ENCODE data around the gene TAC4. TPM values are rescaled to one million over a fixed set of nuclear protein-coding genes. Genes with fewer than 3 reads are reported as not detected.
A peak's percentile ranks its signal among the peaks of the same experiment; 100 is the strongest.

The TAC4 gene
- total RNA-seq, 2 experiments from 2014 or later, result not detected

DNA sequence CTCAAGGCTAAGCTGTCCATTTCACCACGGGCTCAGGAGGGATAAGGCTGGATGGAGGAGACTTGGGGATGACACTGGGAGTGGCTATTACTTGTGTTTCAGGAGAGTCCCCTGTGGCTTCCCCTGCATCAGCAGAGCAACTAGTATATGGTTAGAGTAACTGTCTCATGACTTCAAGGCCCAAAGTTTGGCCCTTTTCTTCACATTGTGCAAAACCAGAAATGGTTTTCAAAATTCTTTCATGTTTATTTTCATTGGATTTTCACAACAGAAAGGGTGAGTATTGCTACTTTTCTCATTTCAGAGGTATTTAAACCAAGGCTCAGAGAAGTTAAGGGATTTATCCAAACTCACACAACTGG is 18.1 kb upstream of the TAC4 start:
- DNase-seq (no peak), ATAC-seq (ENCODE audit: low read depth) (no peak)
- Mint-ChIP-seq H3K27me3 (no peaks in the 10 kb centered on the region), H3K4me3 (no peak overlapping the region), H3K27ac (no peak overlapping the region), H3K4me1 (no peaks in the 10 kb centered on the region), H3K36me3 (no peaks in the 10 kb centered on the region), H3K9me3 (no peaks in the 10 kb centered on the region)
- POLR2A ChIA-PET, result no interaction called here

DNA sequence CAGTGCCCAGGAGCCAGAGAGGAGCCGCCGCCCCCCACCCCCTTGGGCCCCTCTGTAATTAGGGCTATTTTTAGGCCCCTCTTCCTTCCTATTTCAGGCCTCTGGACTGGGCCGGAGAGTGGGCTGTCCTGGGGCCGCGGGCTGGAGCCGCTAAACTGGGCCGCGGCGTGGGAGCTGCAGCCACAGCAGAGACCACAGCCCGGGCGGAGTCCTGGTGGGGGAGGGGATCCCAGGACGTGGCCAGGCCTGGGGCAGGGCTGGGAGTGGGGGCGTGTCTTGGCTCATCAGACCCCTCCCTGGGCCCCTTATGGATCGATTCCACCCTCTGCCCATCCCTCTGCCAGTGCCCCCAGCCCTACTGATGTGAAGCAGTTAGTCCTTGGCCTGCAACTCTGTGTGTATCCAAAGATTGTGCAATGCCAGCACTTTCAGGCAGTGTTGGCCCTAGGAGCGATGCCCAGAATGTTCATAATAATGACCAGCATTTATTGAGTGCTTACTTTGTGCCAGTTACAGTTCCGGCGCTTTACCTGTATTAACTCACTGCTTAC is 15.0 kb upstream of the TAC4 start:
- POLR2A ChIA-PET, result no interaction called here
- Mint-ChIP-seq H3K36me3 (no peaks in the 10 kb centered on the region), H3K9me3 (no peaks in the 10 kb centered on the region), H3K27me3 (peaks cover 6% of the 10 kb centered on the region), H3K27ac (no peak overlapping the region), H3K4me3 (no peak overlapping the region), H3K4me1 (no peaks in the 10 kb centered on the region)
- DNase-seq (no peak), ATAC-seq (ENCODE audit: low read depth) (no peak)

DNA sequence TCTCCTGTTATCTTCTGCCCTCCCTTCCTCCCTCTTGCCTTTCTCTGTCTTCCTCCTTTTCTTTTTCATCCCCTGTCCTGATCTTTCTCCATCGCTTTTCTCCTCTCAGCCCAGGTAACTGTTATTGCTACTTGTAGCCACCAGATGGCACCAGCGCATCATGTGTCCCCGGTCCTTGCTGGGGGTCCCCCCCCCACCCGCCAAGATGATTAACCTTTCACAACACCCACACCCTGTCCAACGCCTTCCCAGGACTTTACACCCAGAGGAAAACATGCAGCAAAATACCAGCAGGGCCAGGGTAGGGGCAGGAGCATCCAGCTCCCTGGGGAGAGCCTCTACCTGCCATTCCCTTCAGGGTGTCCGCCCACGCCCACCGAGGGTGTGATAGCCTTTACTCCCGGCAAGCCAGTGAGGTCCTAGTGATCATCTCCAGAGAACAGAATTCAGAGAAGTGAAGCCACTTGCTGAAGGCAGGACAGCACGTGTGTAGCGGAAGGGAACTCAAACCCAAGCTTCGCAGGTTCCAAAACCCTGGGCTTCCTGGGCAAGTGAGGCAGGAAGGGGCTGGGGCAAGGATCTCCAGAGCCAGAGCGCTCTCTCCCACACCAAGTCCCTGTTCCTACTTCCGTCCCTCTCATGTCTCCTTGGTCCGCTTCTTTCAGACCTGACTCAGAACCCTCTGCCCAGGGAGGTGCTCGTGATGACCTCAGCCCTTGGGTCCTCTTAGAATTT is 13.4 kb upstream of the TAC4 start:
- Mint-ChIP-seq H3K27me3 (peaks cover 6% of the 10 kb centered on the region), H3K9me3 (no peaks in the 10 kb centered on the region), H3K4me3 (no peak overlapping the region), H3K4me1 (no peaks in the 10 kb centered on the region), H3K27ac (no peak overlapping the region), H3K36me3 (no peaks in the 10 kb centered on the region)
- ATAC-seq (ENCODE audit: low read depth) (no peak), DNase-seq (peak; percentile 45)
- POLR2A ChIA-PET, result interaction anchor here (1.5 kb wide), 1 partner anchor 136 kb away, joined by 8 read pairs; no protein-coding TSS in a partner anchor

DNA sequence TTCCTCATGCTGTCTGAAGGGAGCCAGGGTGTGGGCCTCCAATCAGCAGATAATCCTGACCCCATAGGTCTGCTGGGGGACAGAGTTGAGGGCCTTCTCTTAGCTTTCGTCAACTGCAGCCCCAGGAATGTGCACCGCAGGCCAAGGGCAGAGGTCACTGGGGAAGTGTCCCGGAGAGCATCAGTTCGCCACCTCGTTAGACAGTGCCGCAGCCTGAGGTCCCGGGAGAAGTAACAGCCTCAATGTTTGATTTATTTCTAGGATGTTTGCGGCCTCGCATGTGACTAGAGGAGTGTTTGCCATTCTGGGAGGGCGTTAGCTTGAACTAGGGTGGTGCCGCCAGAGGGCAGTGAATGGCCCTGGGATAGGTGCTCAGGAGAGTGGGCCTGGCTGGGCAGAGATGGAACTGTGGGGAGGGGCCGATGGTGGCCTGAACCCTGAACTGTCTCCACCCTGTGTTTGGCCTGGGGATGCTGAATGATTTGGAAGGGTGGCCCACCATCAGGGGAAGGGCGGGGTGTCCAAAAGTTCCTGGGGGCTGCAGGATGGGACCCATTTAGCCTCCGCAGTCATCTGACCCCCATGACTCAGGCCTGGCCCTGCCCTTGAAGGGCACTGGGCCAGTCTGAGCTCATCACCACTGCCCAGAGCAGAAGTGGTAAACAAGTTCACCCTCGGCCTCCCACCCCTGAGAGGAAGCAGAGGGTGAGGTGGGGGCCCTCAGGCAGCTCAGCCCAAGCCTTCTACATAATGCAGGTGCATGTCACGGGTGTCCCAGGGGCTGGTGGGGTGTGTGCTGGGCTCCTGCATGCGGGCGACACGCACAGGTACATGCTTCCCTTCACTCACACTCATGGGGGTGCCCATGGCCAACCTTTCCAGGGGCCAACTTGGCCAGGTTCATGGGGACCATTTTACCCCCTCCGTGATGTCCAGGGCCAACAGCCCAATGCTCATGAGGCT is 12.4 kb upstream of the TAC4 start:
- POLR2A ChIA-PET, result no interaction called here
- Mint-ChIP-seq H3K4me1 (no peaks in the 10 kb centered on the region), H3K27me3 (peaks cover 6% of the 10 kb centered on the region), H3K36me3 (no peaks in the 10 kb centered on the region), H3K9me3 (no peaks in the 10 kb centered on the region), H3K4me3 (no peak overlapping the region), H3K27ac (no peak overlapping the region)
- DNase-seq (no peak), ATAC-seq (ENCODE audit: low read depth) (no peak)

DNA sequence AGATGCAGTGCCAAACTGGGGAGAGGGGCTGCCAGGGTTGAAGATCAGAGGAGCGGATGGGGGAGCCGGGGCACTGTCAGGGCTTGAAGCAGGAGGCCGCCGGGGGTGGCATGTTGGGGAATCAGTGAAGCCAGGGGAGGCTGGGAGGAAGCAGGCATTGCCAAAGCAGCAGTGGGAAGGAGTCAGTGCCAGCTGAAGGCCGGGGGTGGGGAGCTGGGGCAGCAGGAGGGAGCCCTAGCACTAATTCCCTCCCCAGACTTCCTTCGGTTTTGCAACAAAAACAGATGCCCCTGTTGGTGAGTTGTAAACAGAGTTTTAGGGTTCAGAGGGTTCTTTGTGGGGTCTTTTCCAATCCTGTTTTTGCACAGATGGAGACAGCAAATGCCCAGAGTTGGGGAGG is 10.9 kb upstream of the TAC4 start:
- Mint-ChIP-seq H3K4me3 (no peak overlapping the region), H3K27ac (no peak overlapping the region), H3K27me3 (peaks cover 9% of the 10 kb centered on the region)

DNA sequence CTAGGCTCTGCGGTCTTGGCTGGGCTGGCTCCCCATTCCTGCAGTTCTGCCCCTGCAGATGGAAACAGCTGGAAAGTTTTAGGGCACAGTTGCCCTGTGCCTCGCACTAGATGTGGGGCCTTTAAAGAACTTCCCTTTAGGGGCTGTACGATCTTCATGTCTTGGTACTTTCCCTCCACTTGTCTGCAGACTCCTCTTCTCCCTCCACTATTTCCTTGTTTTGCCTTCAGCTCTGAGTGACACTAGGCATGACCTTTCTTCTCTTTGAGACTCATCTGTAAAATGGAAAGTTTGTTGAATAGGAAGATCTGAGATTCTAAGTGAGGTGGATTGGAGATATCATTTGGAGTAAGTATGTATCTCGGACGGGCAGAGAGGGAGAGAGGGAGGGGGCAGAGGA is 6.3 kb upstream of the TAC4 start:
- H3K27ac Mint-ChIP-seq, result peak overlapping the region; percentile 57
- H3K9me3 Mint-ChIP-seq, result no peaks in the 10 kb centered on the region
- POLR2A ChIA-PET, result interaction anchor here (0.6 kb wide), 1 partner anchor 220 kb away, joined by 5 read pairs; no protein-coding TSS in a partner anchor
- no peak for DNase-seq
- H3K36me3 Mint-ChIP-seq, result no peaks in the 10 kb centered on the region
- peaks cover 12% of the 10 kb centered on the region for H3K27me3 Mint-ChIP-seq
- no peak for ATAC-seq (ENCODE audit: low read depth)
- peaks cover 18% of the 10 kb centered on the region for H3K4me1 Mint-ChIP-seq
- no peak overlapping the region for H3K4me3 Mint-ChIP-seq

More for the DNA sequence above, 10.9 kb upstream of the TAC4 start:
- no peak for ATAC-seq (ENCODE audit: low read depth)
- no peaks in the 10 kb centered on the region for H3K9me3 Mint-ChIP-seq
- DNase-seq, result no peak
- H3K36me3 Mint-ChIP-seq, result no peaks in the 10 kb centered on the region
- H3K4me1 Mint-ChIP-seq, result no peaks in the 10 kb centered on the region
- POLR2A ChIA-PET, result no interaction called here

DNA sequence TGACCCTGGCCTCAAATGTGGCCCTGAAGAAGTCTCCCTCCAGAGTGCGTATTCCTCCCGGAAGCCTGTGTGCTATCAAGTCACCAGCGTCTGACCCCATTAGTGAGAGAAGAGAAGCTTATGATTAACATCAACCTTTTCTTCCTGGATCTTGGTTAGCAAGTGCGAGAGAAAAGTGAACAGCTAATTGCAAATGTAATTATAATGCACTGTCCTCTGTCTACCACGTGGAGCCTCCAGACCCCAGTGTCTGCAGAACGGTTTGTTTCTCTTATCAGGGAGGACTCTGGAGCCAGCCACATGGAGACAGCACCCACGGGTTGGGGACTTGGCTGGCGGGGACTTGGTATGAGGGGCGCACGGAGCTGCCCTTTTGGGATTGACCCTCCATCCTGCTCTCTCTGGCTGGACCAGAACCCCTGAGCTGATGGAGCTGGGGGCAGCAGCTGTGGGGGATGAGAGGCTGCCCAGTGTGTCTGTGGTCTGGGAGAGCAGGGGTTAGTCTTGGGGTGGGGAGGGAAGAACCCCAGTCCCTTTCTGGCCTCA is 5.7 kb upstream of the TAC4 start:
- H3K9me3 Mint-ChIP-seq, result no peaks in the 10 kb centered on the region
- no peak overlapping the region for H3K4me3 Mint-ChIP-seq
- peaks cover 18% of the 10 kb centered on the region for H3K4me1 Mint-ChIP-seq
- POLR2A ChIA-PET, result interaction anchor here (0.6 kb wide), 1 partner anchor 220 kb away, joined by 5 read pairs; no protein-coding TSS in a partner anchor
- DNase-seq, result no peak
- H3K27me3 Mint-ChIP-seq, result peaks cover 7% of the 10 kb centered on the region
- no peak for ATAC-seq (ENCODE audit: low read depth)
- no peak overlapping the region for H3K27ac Mint-ChIP-seq
- no peaks in the 10 kb centered on the region for H3K36me3 Mint-ChIP-seq

DNA sequence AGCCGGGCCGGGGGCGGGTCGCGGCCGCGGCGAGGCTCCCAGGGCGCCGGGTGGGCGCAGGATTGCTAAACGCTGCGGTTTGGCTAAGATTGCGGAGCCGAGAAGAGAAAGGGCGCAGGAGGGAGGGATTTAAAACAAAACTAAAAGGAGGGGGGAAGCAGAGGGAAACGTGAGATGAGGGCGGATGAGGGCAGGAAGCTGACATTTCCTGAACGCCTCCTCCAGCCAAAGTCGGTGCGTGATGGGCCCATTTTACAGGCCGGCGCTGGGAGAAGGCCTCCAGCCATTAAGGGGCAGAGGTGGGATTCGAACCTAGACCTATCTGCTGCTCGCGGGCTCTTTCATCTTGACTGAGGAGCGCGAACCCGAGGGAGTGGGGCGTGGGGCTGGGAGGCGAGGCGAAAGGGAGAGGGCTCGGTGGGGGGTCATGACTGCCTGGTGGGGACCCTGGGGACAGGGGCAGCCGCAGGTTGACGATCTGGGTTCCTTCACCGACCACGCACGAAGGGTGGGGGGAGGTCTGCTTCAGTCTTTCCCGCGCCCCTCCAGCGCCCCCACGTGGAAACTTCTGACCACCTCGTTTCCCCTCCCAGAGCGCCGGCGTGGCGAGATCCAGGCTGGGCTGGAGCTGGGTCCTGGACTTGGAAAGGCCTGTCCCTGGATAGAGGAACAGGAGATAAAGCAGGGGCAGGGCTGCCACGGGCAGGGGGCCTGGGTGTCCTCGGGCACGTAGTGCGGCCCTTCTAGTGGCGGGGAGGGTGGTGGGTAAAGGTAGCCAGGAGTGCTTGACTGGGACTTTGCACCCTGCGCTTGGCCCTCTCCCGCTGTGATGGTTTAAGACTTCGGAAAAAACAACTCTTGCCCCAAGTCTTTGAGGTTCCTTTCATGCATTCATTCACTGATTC is 3.8 kb upstream of the TAC4 start:
- Mint-ChIP-seq H3K27ac (peak overlapping the region; percentile 90), H3K4me1 (peaks cover 18% of the 10 kb centered on the region), H3K36me3 (no peaks in the 10 kb centered on the region), H3K4me3 (peak overlapping the region; percentile 85), H3K27me3 (peaks cover 7% of the 10 kb centered on the region), H3K9me3 (no peaks in the 10 kb centered on the region)
- ATAC-seq (ENCODE audit: low read depth), result peak; percentile 61
- peak; percentile 76 for DNase-seq
- POLR2A ChIA-PET, result interaction anchor here (0.7 to 1.3 kb wide), 2 partner anchors 59 to 63 kb away, joined by 4 to 5 read pairs; partner anchors contain the start of gene KAT7

DNA sequence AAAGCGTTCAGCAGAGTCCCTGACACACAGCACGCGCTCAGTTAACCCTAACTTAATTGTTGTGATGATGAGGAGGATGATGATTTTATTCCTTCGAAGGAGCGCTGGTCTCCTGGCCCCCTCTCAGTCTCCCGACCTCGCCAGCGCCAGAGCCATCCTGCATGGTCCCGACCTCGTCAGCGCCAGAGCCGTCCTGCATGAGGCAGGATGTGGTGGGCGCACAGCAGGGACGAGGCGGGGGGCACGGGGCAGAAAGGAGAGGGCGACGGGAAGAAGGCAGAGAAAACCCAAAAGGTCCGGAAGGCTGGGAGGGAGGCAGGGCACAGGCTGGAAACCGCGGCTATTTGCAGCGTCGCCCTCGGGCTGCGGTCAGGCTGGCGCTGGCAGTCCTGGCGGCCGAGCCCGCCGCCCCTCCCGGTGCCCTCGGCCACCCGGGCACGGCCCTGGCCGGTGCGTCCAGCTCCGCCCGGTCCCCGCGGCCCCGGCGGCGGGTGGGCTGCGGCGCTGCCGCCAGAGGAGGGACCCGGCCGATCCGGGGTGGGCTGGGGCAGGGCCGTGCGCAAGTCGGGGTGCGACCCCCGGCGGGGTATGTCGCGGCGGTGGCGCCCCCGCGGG is 3.0 kb upstream of the TAC4 start:
- Mint-ChIP-seq H3K36me3 (no peaks in the 10 kb centered on the region), H3K4me1 (peaks cover 18% of the 10 kb centered on the region), H3K9me3 (no peaks in the 10 kb centered on the region), H3K4me3 (peak overlapping the region; percentile 85), H3K27me3 (peaks cover 7% of the 10 kb centered on the region), H3K27ac (peak overlapping the region; percentile 91)
- peak; percentile 54 for DNase-seq
- POLR2A ChIA-PET, result interaction anchor here (0.7 to 1.3 kb wide), 3 partner anchors 58 to 143 kb away, joined by 3 to 5 read pairs (median 4); partner anchors contain the start of genes KAT7 and SLC35B1
- peak; percentile 31 for ATAC-seq (ENCODE audit: low read depth)

DNA sequence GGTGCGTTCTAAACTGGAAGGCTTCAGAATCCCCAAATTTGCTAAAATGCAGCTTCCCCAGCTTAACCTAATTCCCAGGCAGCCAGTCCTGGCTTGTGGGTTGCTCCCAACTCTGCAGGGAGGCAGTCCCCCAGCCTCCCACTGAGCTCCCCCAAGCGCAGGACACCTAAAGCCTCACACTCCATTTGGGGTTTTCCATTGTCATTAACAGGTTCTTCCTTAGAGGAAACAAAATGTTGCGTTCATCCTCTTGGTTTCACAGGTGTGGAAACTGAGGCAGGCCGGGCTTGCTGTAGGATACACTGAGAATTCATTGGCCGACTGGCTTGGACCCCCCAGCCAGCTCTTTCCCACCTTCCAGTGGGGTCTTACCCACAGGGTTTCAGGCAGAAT is 2.3 kb upstream of the TAC4 start:
- H3K9me3 Mint-ChIP-seq, result no peaks in the 10 kb centered on the region
- peaks cover 18% of the 10 kb centered on the region for H3K4me1 Mint-ChIP-seq
- POLR2A ChIA-PET, result interaction anchor here (1.0 kb wide), 1 partner anchor 142 kb away, joined by 3 read pairs; the partner anchor contains the start of gene SLC35B1
- DNase-seq (no peak), ATAC-seq (ENCODE audit: low read depth) (no peak)
- H3K27ac Mint-ChIP-seq, result peak overlapping the region; percentile 91
- no peaks in the 10 kb centered on the region for H3K36me3 Mint-ChIP-seq
- peaks cover 7% of the 10 kb centered on the region for H3K27me3 Mint-ChIP-seq
- H3K4me3 Mint-ChIP-seq, result peak overlapping the region; percentile 85

DNA sequence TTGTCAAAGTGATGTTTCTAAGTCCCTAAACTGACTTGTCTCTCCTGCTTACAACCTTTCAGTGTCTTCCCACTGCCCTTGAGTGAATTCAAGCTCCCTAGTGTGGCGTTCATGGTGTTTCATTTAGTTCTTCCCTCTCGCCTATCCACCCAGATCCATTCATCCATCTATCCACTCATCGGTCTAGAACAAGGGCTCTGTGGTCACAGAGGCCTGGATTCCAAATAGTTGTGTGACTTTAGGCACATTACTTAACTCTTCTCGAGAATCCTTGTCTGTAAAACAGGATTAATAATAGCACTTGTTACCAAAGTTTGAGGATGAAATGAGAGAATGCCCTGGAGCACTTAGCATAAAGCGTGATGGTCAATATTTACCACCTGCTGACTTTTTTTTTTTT is 870 bp upstream of the TAC4 start:
- H3K4me1 Mint-ChIP-seq, result peaks cover 18% of the 10 kb centered on the region
- no peaks in the 10 kb centered on the region for H3K36me3 Mint-ChIP-seq
- ATAC-seq (ENCODE audit: low read depth), result no peak
- POLR2A ChIA-PET, result no interaction called here
- no peak overlapping the region for H3K27ac Mint-ChIP-seq
- no peak overlapping the region for H3K4me3 Mint-ChIP-seq
- no peaks in the 10 kb centered on the region for H3K9me3 Mint-ChIP-seq
- DNase-seq, result no peak
- peaks cover 4% of the 10 kb centered on the region for H3K27me3 Mint-ChIP-seq

Measured in activated naive CD8-positive, alpha-beta T cell treated with anti-CD3 and anti-CD28 coated beads, Interleukin-2, amount 10 ng/mL, durations not matched to agents 7 days and 5 days (primary cell).